Measurements from ENCODE around the gene PRPS1L1. TPM values are rescaled to one million over a fixed set of nuclear protein-coding genes. Genes with fewer than 3 reads are reported as not detected.

Gene PRPS1L1
- total and polyA plus RNA-seq, 2 experiments from 2014 or later = not detected

DNA sequence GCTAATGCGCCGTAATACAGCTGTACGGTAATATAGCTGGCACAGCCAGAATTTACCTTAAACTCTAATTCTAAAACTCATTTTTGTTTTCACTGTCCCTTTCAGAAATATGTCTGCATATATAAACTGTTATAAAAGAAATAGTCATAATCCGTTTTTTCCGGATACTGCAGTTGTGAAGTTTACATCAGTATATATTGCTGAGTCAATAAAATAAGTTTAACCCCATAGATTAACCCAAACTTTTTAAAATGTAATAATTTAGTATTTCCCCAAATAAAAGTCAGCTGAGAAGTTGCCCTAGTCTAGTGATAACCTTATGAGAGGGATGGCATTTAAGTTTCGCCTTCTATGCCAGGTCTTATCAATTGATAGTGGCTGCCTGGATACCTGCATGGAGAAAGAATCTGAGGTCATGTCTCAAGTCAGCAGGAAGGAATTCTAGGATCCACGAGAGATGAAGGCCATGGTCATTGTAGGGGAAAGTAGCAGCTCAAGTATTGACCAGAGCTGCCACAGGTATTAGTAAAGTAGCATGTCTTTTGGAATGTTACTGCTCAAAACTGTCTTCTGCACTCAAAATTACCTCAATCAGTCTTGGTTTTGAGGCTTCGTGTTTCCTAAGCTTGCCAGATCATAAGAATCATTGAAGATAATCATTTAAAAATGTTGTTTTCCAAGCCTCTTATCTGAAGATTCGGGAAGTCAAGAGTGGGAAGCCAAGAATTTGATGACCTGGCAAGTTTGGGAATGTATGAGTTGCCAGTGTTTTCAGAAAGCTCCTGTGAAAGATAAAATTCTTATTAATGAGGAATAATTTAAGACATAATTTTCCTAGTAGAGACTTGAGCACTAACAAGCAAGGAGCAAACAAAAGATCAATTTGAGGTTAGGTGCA lies 10.8 kb downstream of the PRPS1L1 start:
- Histone ChIP-seq H3K27ac (ENCODE audit: low read depth) (no peak overlapping the region), H2AFZ (no peak overlapping the region), H4K20me1 (replicated peaks; ENCODE audit: insufficient read depth) (no peaks in the 10 kb centered on the region), H3K4me2 (no peak overlapping the region), H3K9me2 (ENCODE audit: insufficient read depth) (peaks cover 4% of the 10 kb centered on the region; the same call in 1 of the 2 replicates), H3K36me3 (ENCODE audit: insufficient read depth) (no peaks in the 10 kb centered on the region), H3K4me3 (no peak overlapping the region), H3K4me1 (ENCODE audit: insufficient read depth) (peaks cover 9% of the 10 kb centered on the region; the same call in 1 of the 2 replicates), H3K27me3 (ENCODE audit: insufficient read depth) (no peaks in the 10 kb centered on the region), H3F3A (replicated peaks; ENCODE audit: low read depth) (no peaks in the 10 kb centered on the region), H3K79me2 (replicated peaks; ENCODE audit: insufficient read depth) (no peaks in the 10 kb centered on the region)
- DNase-seq (ENCODE audit: low spot score) (no peak), ATAC-seq (no peak)
- no peaks in the 10 kb centered on the region for H3K9me3 Mint-ChIP-seq
- H3K36me3 Mint-ChIP-seq (ENCODE audit: low read depth) = no peaks in the 10 kb centered on the region
- no peaks in the 10 kb centered on the region for H3K27me3 Mint-ChIP-seq (ENCODE audit: insufficient read depth, low read depth, poor library complexity)
- no peak for TF ChIP-seq STAT1 (IDR thresholded peaks at IDR 0.05; ENCODE audit: unreplicated experiment)
- TF ChIP-seq JUNB (IDR thresholded peaks at IDR 0.05; ENCODE audit: unreplicated experiment) = no peak
- no peak for TF ChIP-seq EZH2 (IDR thresholded peaks at IDR 0.05; ENCODE audit: low read depth, unreplicated experiment)
- TF ChIP-seq CTCF (conservative IDR thresholded peaks at IDR 0.05; ENCODE audit: low read depth in 2 of 2) = no peak
- TF ChIP-seq, protein P1, sequence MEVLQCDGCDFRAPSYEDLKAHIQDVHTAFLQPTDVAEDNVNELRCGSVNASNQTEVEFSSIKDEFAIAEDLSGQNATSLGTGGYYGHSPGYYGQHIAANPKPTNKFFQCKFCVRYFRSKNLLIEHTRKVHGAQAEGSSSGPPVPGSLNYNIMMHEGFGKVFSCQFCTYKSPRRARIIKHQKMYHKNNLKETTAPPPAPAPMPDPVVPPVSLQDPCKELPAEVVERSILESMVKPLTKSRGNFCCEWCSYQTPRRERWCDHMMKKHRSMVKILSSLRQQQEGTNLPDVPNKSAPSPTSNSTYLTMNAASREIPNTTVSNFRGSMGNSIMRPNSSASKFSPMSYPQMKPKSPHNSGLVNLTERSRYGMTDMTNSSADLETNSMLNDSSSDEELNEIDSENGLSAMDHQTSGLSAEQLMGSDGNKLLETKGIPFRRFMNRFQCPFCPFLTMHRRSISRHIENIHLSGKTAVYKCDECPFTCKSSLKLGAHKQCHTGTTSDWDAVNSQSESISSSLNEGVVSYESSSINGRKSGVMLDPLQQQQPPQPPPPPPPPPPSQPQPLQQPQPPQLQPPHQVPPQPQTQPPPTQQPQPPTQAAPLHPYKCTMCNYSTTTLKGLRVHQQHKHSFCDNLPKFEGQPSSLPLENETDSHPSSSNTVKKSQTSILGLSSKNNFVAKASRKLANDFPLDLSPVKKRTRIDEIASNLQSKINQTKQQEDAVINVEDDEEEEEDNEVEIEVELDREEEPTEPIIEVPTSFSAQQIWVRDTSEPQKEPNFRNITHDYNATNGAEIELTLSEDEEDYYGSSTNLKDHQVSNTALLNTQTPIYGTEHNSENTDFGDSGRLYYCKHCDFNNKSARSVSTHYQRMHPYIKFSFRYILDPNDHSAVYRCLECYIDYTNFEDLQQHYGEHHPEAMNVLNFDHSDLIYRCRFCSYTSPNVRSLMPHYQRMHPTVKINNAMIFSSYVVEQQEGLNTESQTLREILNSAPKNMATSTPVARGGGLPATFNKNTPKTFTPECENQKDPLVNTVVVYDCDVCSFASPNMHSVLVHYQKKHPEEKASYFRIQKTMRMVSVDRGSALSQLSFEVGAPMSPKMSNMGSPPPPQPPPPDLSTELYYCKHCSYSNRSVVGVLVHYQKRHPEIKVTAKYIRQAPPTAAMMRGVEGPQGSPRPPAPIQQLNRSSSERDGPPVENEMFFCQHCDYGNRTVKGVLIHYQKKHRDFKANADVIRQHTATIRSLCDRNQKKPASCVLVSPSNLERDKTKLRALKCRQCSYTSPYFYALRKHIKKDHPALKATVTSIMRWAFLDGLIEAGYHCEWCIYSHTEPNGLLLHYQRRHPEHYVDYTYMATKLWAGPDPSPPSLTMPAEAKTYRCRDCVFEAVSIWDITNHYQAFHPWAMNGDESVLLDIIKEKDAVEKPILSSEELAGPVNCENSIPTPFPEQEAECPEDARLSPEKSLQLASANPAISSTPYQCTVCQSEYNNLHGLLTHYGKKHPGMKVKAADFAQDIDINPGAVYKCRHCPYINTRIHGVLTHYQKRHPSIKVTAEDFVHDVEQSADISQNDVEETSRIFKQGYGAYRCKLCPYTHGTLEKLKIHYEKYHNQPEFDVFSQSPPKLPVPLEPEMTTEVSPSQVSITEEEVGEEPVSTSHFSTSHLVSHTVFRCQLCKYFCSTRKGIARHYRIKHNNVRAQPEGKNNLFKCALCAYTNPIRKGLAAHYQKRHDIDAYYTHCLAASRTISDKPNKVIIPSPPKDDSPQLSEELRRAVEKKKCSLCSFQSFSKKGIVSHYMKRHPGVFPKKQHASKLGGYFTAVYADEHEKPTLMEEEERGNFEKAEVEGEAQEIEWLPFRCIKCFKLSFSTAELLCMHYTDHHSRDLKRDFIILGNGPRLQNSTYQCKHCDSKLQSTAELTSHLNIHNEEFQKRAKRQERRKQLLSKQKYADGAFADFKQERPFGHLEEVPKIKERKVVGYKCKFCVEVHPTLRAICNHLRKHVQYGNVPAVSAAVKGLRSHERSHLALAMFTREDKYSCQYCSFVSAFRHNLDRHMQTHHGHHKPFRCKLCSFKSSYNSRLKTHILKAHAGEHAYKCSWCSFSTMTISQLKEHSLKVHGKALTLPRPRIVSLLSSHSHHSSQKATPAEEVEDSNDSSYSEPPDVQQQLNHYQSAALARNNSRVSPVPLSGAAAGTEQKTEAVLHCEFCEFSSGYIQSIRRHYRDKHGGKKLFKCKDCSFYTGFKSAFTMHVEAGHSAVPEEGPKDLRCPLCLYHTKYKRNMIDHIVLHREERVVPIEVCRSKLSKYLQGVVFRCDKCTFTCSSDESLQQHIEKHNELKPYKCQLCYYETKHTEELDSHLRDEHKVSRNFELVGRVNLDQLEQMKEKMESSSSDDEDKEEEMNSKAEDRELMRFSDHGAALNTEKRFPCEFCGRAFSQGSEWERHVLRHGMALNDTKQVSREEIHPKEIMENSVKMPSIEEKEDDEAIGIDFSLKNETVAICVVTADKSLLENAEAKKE (CRISPR knock-in tag; IDR thresholded peaks at IDR 0.05) = no peak
- H3K4me1 Mint-ChIP-seq = peaks cover 6% of the 10 kb centered on the region
- no peak overlapping the region for H3K27ac Mint-ChIP-seq
- no peak overlapping the region for H3K4me3 Mint-ChIP-seq
